ENCODE data around the gene WWOX.

The WWOX gene

DNA sequence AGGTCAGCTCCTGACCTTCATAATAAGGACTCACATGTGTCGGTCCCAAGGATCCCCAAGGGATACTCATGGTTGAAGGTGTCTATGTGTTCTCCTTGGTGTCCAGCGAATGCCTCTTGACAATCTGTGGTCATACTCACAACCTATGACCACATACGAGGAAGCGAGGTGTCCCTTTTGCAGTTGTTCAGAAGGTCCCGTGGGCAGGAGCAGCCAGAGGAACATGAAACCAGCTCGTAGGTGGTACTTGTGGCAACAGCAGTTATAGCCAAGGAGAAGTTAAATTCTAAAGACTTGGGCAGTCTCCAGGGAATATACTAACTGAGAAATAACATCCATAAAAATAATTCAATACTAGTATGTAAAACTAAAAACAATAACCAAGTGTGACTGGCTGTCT, 685.3 kb downstream of the WWOX start:
- no peaks in the 10 kb centered on the region for H3K9me3 ChIP-seq
- H3K4me1 ChIP-seq (ENCODE audit: control insufficient read depth in 1 of 2, insufficient read depth in 1 of 2, low read depth in 1 of 2, low read length in 1 of 2) = no peaks in the 10 kb centered on the region
- H3K27ac ChIP-seq = no peak overlapping the region
- H3K27me3 ChIP-seq = no peaks in the 10 kb centered on the region
- TF ChIP-seq, protein P1, sequence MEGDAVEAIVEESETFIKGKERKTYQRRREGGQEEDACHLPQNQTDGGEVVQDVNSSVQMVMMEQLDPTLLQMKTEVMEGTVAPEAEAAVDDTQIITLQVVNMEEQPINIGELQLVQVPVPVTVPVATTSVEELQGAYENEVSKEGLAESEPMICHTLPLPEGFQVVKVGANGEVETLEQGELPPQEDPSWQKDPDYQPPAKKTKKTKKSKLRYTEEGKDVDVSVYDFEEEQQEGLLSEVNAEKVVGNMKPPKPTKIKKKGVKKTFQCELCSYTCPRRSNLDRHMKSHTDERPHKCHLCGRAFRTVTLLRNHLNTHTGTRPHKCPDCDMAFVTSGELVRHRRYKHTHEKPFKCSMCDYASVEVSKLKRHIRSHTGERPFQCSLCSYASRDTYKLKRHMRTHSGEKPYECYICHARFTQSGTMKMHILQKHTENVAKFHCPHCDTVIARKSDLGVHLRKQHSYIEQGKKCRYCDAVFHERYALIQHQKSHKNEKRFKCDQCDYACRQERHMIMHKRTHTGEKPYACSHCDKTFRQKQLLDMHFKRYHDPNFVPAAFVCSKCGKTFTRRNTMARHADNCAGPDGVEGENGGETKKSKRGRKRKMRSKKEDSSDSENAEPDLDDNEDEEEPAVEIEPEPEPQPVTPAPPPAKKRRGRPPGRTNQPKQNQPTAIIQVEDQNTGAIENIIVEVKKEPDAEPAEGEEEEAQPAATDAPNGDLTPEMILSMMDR (IDR thresholded peaks at IDR 0.05) = no peak
- H3K4me3 ChIP-seq (ENCODE audit: low read depth in 1 of 2, low read length in 1 of 2) = no peak overlapping the region
- H3K36me3 ChIP-seq = no peaks in the 10 kb centered on the region

DNA sequence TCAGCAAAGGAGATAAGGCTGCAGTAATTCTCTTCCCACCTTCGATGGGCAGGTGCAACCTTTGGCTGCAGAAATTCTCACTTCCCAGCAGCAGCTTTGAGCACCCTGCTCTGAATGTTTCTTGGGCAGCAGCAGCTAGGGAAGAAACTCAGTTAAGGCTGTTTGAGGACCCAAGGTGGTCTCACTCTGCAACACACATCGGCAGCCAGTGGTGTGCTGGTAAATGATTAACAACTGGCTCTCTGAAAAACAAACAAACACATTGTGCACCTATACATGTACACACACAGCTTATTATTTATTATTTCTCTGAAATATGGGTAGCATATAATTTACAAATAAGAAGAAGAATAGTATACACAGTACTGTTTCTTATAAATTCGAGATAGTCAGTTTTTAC, 685.8 kb downstream of the WWOX start:
- no peaks in the 10 kb centered on the region for H3K36me3 ChIP-seq
- no peaks in the 10 kb centered on the region for H3K9me3 ChIP-seq
- H3K27ac ChIP-seq = no peak overlapping the region
- TF ChIP-seq, protein P1 (IDR thresholded peaks at IDR 0.05) = no peak
- H3K4me3 ChIP-seq (ENCODE audit: low read depth in 1 of 2, low read length in 1 of 2) = no peak overlapping the region
- H3K27me3 ChIP-seq = no peaks in the 10 kb centered on the region
- no peaks in the 10 kb centered on the region for H3K4me1 ChIP-seq (ENCODE audit: control insufficient read depth in 1 of 2, insufficient read depth in 1 of 2, low read depth in 1 of 2, low read length in 1 of 2)

DNA sequence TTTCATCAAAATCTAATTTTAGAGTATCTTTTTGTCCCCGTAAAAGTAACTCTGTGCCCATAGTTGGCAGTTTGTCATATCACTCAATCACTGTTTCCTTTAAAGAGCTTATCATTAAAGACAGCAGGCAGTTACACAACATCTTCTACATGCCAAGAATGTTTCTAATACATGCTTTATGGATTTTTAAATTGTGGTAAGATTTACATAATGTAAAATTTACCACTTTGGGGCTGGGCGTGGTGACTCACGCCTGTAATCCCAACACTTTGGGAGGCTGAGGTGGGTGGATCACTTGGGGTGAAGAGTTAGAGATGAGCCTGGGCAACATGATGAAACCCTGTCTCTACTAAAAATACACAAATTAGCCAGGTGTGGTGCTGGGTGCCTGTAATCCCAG, 687.2 kb downstream of the WWOX start:
- Histone ChIP-seq H3K27me3 (no peaks in the 10 kb centered on the region), H3K4me3 (ENCODE audit: low read depth in 1 of 2, low read length in 1 of 2) (no peak overlapping the region), H3K27ac (no peak overlapping the region), H3K4me1 (ENCODE audit: control insufficient read depth in 1 of 2, insufficient read depth in 1 of 2, low read depth in 1 of 2, low read length in 1 of 2) (no peaks in the 10 kb centered on the region), H3K36me3 (no peaks in the 10 kb centered on the region), H3K9me3 (no peaks in the 10 kb centered on the region)
- TF ChIP-seq, protein P1 (IDR thresholded peaks at IDR 0.05) = no peak

DNA sequence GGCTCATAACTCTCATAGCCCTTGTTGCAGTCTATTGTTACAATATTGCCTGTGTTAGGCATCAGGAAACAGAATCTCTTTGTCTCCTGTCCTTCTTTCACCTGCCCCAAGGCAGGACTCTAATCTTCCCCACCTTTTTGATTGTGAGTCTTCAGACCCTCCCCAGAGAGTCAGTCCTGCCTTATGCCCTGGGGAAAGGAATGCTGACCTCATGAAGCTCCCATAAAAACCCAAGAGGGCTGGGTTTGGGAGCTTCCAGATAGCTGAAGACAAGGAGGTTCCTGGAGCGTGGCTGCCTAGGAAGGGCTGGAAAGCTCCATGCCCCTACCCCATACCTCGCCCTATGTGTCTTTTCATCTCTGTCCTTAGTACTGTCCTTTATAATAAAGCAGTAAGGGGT, 688.8 kb downstream of the WWOX start:
- Histone ChIP-seq H3K9me3 (no peaks in the 10 kb centered on the region), H3K36me3 (no peaks in the 10 kb centered on the region), H3K27me3 (no peaks in the 10 kb centered on the region), H3K4me1 (ENCODE audit: control insufficient read depth in 1 of 2, insufficient read depth in 1 of 2, low read depth in 1 of 2, low read length in 1 of 2) (no peaks in the 10 kb centered on the region), H3K27ac (no peak overlapping the region), H3K4me3 (ENCODE audit: low read depth in 1 of 2, low read length in 1 of 2) (no peak overlapping the region)
- TF ChIP-seq, protein P1 (IDR thresholded peaks at IDR 0.05) = no peak

GRCh38 chr16:78788696-78789095, 689.2 kb downstream of the WWOX start:
- TF ChIP-seq, protein P1 (IDR thresholded peaks at IDR 0.05) = no peak
- H3K27me3 ChIP-seq = no peaks in the 10 kb centered on the region
- H3K9me3 ChIP-seq = no peaks in the 10 kb centered on the region
- H3K4me3 ChIP-seq (ENCODE audit: low read depth in 1 of 2, low read length in 1 of 2) = no peak overlapping the region
- no peak overlapping the region for H3K27ac ChIP-seq
- H3K4me1 ChIP-seq (ENCODE audit: control insufficient read depth in 1 of 2, insufficient read depth in 1 of 2, low read depth in 1 of 2, low read length in 1 of 2) = no peaks in the 10 kb centered on the region
- H3K36me3 ChIP-seq = no peaks in the 10 kb centered on the region

DNA sequence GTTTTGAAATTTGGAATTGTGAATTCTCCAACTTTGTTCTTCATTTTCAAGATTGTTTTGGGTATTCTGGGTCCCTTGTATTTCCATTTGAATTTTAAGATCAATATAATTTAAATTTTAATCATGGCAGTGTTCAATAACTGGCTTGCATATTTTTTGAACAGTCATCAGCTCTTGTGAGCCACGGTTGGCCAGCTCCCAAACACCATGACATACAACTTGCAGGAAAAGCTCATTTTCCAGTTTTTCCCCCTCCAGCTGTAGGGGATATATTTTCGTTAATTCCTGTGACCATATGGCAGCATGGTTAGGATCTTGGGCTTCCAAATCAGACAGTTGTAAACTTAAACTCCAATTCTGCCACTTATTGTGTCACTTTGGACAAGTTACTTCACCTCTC, 690.1 kb downstream of the WWOX start:
- H3K9me3 ChIP-seq = no peaks in the 10 kb centered on the region
- TF ChIP-seq, protein P1 (IDR thresholded peaks at IDR 0.05) = no peak
- H3K27me3 ChIP-seq = no peaks in the 10 kb centered on the region
- no peak overlapping the region for H3K4me3 ChIP-seq (ENCODE audit: low read depth in 1 of 2, low read length in 1 of 2)
- H3K4me1 ChIP-seq (ENCODE audit: control insufficient read depth in 1 of 2, insufficient read depth in 1 of 2, low read depth in 1 of 2, low read length in 1 of 2) = no peaks in the 10 kb centered on the region
- no peak overlapping the region for H3K27ac ChIP-seq
- no peaks in the 10 kb centered on the region for H3K36me3 ChIP-seq
